A549 (cell line): ENCODE data around the gene OR7C1. TPM values are rescaled to one million over a fixed set of nuclear protein-coding genes. Genes with fewer than 3 reads are reported as not detected.

Experiments used
- ATAC-seq, 2 experiments: fragments of 200-7000 bp in 1 of 2; fragments of >200 bp in 1 of 2; cut with Nextera tagmentation in 1 of 2; cut with Tn5 transposase in 1 of 2; 3 replicates each; pipeline versions ENCODE4 v1.8.0 to v1.9.1; 2018 to 2020; ENCODE audit warnings: mild to moderate bottlenecking in 1 of 2, moderate library complexity in 1 of 2
- CTCF ChIA-PET: fragments of 300-600 bp; sonication (Branson Sonifier 250); formaldehyde crosslinking; extraction: SDS; loops from one replicate; lab custom pipeline; 2021; ENCODE audit warnings: antibody characterized with exemption, inconsistent platforms; lab: Yijun Ruan, JAX
- POLR2A ChIA-PET: fragments of 350-600 bp; formaldehyde crosslinking; extraction: SDS; loops from one replicate; lab custom pipeline; 2021; ENCODE audit warnings: antibody characterized with exemption, inconsistent platforms; lab: Yijun Ruan, JAX
- DNase-seq, 2 experiments: peaks; one replicate each; pipeline versions ENCODE4 v3.0.0 to v3.0.0-alpha.2; 2011 to 2016; ENCODE audit warnings: low read depth in 1 of 2, low spot score in 1 of 2
- FAIRE-seq: peaks from 2 replicates; lab custom pipeline; 2011; peaks lifted over from hg19 to GRCh38; lab: Jason Lieb, UNC
- H3K27ac ChIP-seq, 2 experiments: fragments of >200 bp; sonication (Bioruptor Twin); formaldehyde crosslinking; 3 replicates each; pipeline ENCODE4 v1.5.1; 2016 to 2017
- H3K4me1 ChIP-seq: fragments of >200 bp; sonication (Bioruptor Twin); formaldehyde crosslinking; 3 replicates; pipeline ENCODE4 v1.6.1; 2016
- H3K4me2 ChIP-seq: fragments of >200 bp; sonication (Bioruptor Twin); formaldehyde crosslinking; 3 replicates; pipeline ENCODE4 v1.6.1; 2016
- H3K4me3 ChIP-seq: fragments of >200 bp; sonication (Bioruptor Twin); formaldehyde crosslinking; 3 replicates; pipeline ENCODE4 v1.5.1; 2016
- H3K9me3 ChIP-seq: fragments of >200 bp; sonication (Bioruptor Twin); formaldehyde crosslinking; 3 replicates; pipeline ENCODE4 v1.6.1; 2016
- ATOH8 ChIP-seq: fragments of 250-450 bp; sonication (Bioruptor Pico); IDR thresholded peaks from 2 replicates; pipeline ENCODE4 v1.5.0; 2020; ENCODE audit warnings: low read depth, mild to moderate bottlenecking, moderate library complexity
- BHLHE40 ChIP-seq: IDR thresholded peaks from 2 replicates; pipeline ENCODE4 v1.6.1; 2012; ENCODE audit warnings: low read depth, low read length, inconsistent platforms
- CBX2 ChIP-seq: fragments of 200-600 bp; sonication (generic); IDR thresholded peaks from 2 replicates; pipeline ENCODE4 v1.6.1; 2016; ENCODE audit warnings: low read depth, mild to moderate bottlenecking, borderline replicate concordance
- CBX8 ChIP-seq: fragments of 200-600 bp; sonication (generic); IDR thresholded peaks from 2 replicates; pipeline ENCODE4 v1.6.1; 2016
- E2F6 ChIP-seq: IDR thresholded peaks from 2 replicates; pipeline ENCODE4 v1.6.1; 2012; ENCODE audit warnings: low read depth, borderline replicate concordance
- EHF ChIP-seq: fragments of 250-450 bp; sonication (Bioruptor Pico); IDR thresholded peaks from 2 replicates; pipeline ENCODE4 v1.5.0; 2020; ENCODE audit warnings: mild to moderate bottlenecking
- ELK1 ChIP-seq: fragments of 150-350 bp; IDR thresholded peaks from 2 replicates; pipeline ENCODE4 v1.6.1; 2014; ENCODE audit warnings: low read depth, mild to moderate bottlenecking, low read length
- ESRRA ChIP-seq: fragments of 150-350 bp; IDR thresholded peaks from 2 replicates; pipeline ENCODE4 v1.6.1; 2014; ENCODE audit warnings: mild to moderate bottlenecking, low read length, borderline replicate concordance
- HMGXB4 ChIP-seq: fragments of 250-450 bp; sonication (Bioruptor Pico); IDR thresholded peaks from 2 replicates; pipeline ENCODE4 v1.5.0; 2021; ENCODE audit warnings: mild to moderate bottlenecking, moderate library complexity, borderline replicate concordance
- MAZ ChIP-seq: fragments of 150-350 bp; IDR thresholded peaks from 2 replicates; pipeline ENCODE4 v1.6.1; 2014; ENCODE audit warnings: antibody characterized with exemption, low read depth, low read length, borderline replicate concordance
- MYC ChIP-seq: IDR thresholded peaks from 2 replicates; pipeline ENCODE4 v1.6.1; 2012; ENCODE audit warnings: mild to moderate bottlenecking, inconsistent platforms, low read length, improper control_type of control experiment, borderline replicate concordance
- NFE2L2 ChIP-seq: fragments of 150-350 bp; conservative IDR thresholded peaks from 2 replicates; pipeline ENCODE4 v1.6.1; 2014; ENCODE audit warnings: low read length
- NPAS2 ChIP-seq: fragments of 250-450 bp; sonication (Bioruptor Pico); IDR thresholded peaks from 2 replicates; pipeline ENCODE4 v1.8.0; 2022; ENCODE audit warnings: mild to moderate bottlenecking, moderate library complexity, borderline replicate concordance
- NR3C1 ChIP-seq: fragments of >200 bp; sonication (Bioruptor Twin); formaldehyde crosslinking; IDR thresholded peaks from 3 replicates; pipeline ENCODE4 v1.6.1; 2017
- PBX3 ChIP-seq: IDR thresholded peaks from 2 replicates; pipeline ENCODE4 v1.6.1; 2012
- RAD21 ChIP-seq, 2 experiments: fragments of >200 bp in 1 of 2; sonication (Bioruptor Twin) in 1 of 2; formaldehyde crosslinking in 1 of 2; IDR thresholded peaks in 1 of 2; conservative IDR thresholded peaks in 1 of 2; 2 replicates in 1 of 2; 3 replicates in 1 of 2; pipeline ENCODE4 v1.6.1; 2012 to 2018; ENCODE audit warnings: inconsistent platforms in 1 of 2
- RARB ChIP-seq: fragments of 250-450 bp; sonication (Bioruptor Pico); IDR thresholded peaks from 2 replicates; pipeline ENCODE4 v1.8.0; 2021; ENCODE audit warnings: mild to moderate bottlenecking, moderate library complexity
- RCOR1 ChIP-seq: fragments of 150-350 bp; IDR thresholded peaks from 2 replicates; pipeline ENCODE4 v1.6.1; 2014; ENCODE audit warnings: antibody characterized with exemption, low read length, low read depth
- REST ChIP-seq: fragments of 200-600 bp; sonication (generic); IDR thresholded peaks from 2 replicates; pipeline ENCODE4 v1.6.1; 2016; ENCODE audit warnings: antibody characterized with exemption, mild to moderate bottlenecking, moderate library complexity
- RNF2 ChIP-seq: fragments of 200-600 bp; sonication (generic); IDR thresholded peaks from 2 replicates; pipeline ENCODE4 v1.6.1; 2016; ENCODE audit warnings: low read depth, mild to moderate bottlenecking, antibody characterized with exemption, moderate library complexity, borderline replicate concordance
- TFCP2L1 ChIP-seq: fragments of 250-450 bp; sonication (Bioruptor Pico); IDR thresholded peaks from 2 replicates; pipeline ENCODE4 v1.5.0; 2021; ENCODE audit warnings: mild to moderate bottlenecking
- ZC3H11A ChIP-seq: fragments of 450-650 bp; IDR thresholded peaks from 2 replicates; pipeline ENCODE4 v1.6.1; 2014; ENCODE audit warnings: antibody characterized with exemption, mild to moderate bottlenecking
- WGBS: methylation state at CpG from one replicate; pipeline ENCODE4 v1.1.6; 2017; ENCODE audit errors: missing lambda C conversion rate; 5-methylcytosine and 5-hydroxymethylcytosine counted together
- polyA plus RNA-seq, 4 experiments: library from polyadenylated mRNA; depleted of rRNA in 3 of 4; stranded (reverse); fragments of >200 nt; fragmentation: RNase III in 1 of 4; extraction: RNeasy Plus Mini Kit Qiagen cat#74134 plus additional on column Dnase treatment in 1 of 4; gene quantifications; 2 replicates in 3 of 4; 3 replicates in 1 of 4; pipeline ENCODE4 v1.2.3, GENCODE V29; 2011 to 2017

OR7C1 gene
- polyA plus RNA-seq, 2 of the 4 experiments (the other 2 are of a cell fraction) = not detected

GRCh38 chr19:14818588-14818987 is 16.4 kb downstream of the OR7C1 start:
- H3K4me2 ChIP-seq = no peak overlapping the region
- FAIRE-seq = no peak
- DNase-seq = no peak
- no peak for TF ChIP-seq RCOR1
- no peak for TF ChIP-seq NR3C1
- no peak for TF ChIP-seq HMGXB4
- no peak for TF ChIP-seq REST
- TF ChIP-seq MYC = no peak
- TF ChIP-seq MAZ = no peak
- TF ChIP-seq TFCP2L1 (CRISPR knock-in tag) = no peak
- TF ChIP-seq NPAS2 (CRISPR knock-in tag) = no peak
- TF ChIP-seq, all 56 proteins: peak for 0
- 38% methylated on average over 8 of the region's 8 CpGs for WGBS
- Histone ChIP-seq H3K4me3 (no peak overlapping the region), H3K9me3 (no peaks in the 10 kb centered on the region), H3K4me1 (no peaks in the 10 kb centered on the region), H3K27ac (no peak overlapping the region)
- ATAC-seq = no peak
- ChIA-PET POLR2A (no interaction called here), CTCF (no interaction called here)

GRCh38 chr19:14817052-14817451 is 17.9 kb downstream of the OR7C1 start:
- TF ChIP-seq ATOH8 (CRISPR knock-in tag) (no peak), ELK1 (no peak), CBX8 (no peak), RARB (no peak)
- ATAC-seq (no peak), DNase-seq (no peak), FAIRE-seq (no peak)
- ChIA-PET CTCF (interaction anchor here (1.1 kb wide), 1 partner anchor 31 kb away, joined by 3 read pairs; no protein-coding TSS in a partner anchor), POLR2A (no interaction called here)
- 9% methylated on average over 3 of the region's 3 CpGs for WGBS
- H3K4me2 ChIP-seq = no peak overlapping the region
- H3K4me1 ChIP-seq = no peaks in the 10 kb centered on the region
- no peak overlapping the region for H3K4me3 ChIP-seq
- no peak overlapping the region for H3K27ac ChIP-seq
- no peaks in the 10 kb centered on the region for H3K9me3 ChIP-seq

GRCh38 chr19:14814982-14815652 is 19.9 kb downstream of the OR7C1 start:
- H3K4me2 ChIP-seq = no peak overlapping the region
- DNase-seq (no peak), FAIRE-seq (no peak), ATAC-seq (no peak)
- H3K4me3 ChIP-seq = no peak overlapping the region
- POLR2A ChIA-PET = no interaction called here
- H3K27ac ChIP-seq = no peak overlapping the region
- no peaks in the 10 kb centered on the region for H3K9me3 ChIP-seq
- no peaks in the 10 kb centered on the region for H3K4me1 ChIP-seq
- WGBS = 19% methylated on average over 2 of the region's 2 CpGs
- TF ChIP-seq ESRRA = no peak
- no peak for TF ChIP-seq TFCP2L1 (CRISPR knock-in tag)
- no peak for TF ChIP-seq CBX2
- TF ChIP-seq BHLHE40 = no peak
- TF ChIP-seq RAD21 (conservative IDR thresholded peaks at IDR 0.05 in 1 of 2, IDR thresholded peaks at IDR 0.05 in 1 of 2) = no peak
- TF ChIP-seq NFE2L2 = no peak
- no peak for TF ChIP-seq RNF2
- no peak for TF ChIP-seq ZC3H11A
- TF ChIP-seq EHF (CRISPR knock-in tag) = no peak
- no peak for TF ChIP-seq E2F6
- no peak for TF ChIP-seq ATOH8 (CRISPR knock-in tag)
- no peak for TF ChIP-seq PBX3
- no peak for TF ChIP-seq MAZ
- TF ChIP-seq, all 56 proteins: peak for 0
- CTCF ChIA-PET = no interaction called here
